ENCODE data around the gene NPTX2. TPM values are rescaled to one million over a fixed set of nuclear protein-coding genes. Genes with fewer than 3 reads are reported as not detected.
A peak's percentile ranks its signal among the peaks of the same experiment; 100 is the strongest.

NPTX2 gene
- total and polyA plus RNA-seq, 2 experiments from 2014 or later = 3.0 to 5.5 TPM

DNA sequence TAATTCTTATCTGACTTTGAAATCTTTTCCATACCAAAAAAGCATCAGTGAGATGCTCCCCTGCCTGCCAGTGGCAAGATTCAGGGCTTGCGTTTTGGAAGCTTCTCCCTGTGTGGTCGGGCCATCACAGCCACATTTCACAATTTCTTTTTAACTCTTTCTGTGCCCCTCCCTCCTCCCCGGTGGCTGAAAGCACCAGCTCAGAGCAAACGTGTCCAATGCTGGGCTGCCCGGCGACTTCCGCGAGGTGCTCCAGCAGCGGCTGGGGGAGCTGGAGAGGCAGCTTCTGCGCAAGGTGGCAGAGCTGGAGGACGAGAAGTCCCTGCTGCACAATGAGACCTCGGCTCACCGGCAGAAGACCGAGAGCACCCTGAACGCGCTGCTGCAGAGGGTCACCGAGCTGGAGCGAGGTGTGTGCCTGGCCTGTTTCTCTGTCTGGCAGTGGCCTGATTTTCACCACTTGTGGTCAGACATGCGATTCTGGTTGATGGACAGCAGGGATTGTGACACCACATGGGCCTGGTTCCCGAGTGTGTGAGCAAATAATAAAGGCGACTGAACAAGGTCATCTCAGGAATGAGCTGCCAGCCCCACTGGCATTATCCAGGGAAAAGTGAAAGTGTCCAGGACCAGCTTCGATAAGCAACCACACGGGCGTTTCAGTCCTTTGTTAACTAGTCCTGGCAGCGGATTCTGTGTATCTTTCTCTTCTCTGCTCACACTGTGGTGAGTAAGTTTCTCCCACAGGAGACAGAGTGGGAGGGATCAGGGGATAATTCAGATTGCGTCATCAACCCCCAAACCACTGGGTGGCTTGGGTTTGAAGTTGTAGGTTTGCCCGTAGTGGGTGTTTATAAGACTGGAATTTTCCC, 2.6 kb downstream of the NPTX2 start:
- H3K27me3 ChIP-seq = peaks cover 70% of the 10 kb centered on the region
- H3K79me2 ChIP-seq = no peaks in the 10 kb centered on the region
- TF ChIP-seq, protein P1, sequence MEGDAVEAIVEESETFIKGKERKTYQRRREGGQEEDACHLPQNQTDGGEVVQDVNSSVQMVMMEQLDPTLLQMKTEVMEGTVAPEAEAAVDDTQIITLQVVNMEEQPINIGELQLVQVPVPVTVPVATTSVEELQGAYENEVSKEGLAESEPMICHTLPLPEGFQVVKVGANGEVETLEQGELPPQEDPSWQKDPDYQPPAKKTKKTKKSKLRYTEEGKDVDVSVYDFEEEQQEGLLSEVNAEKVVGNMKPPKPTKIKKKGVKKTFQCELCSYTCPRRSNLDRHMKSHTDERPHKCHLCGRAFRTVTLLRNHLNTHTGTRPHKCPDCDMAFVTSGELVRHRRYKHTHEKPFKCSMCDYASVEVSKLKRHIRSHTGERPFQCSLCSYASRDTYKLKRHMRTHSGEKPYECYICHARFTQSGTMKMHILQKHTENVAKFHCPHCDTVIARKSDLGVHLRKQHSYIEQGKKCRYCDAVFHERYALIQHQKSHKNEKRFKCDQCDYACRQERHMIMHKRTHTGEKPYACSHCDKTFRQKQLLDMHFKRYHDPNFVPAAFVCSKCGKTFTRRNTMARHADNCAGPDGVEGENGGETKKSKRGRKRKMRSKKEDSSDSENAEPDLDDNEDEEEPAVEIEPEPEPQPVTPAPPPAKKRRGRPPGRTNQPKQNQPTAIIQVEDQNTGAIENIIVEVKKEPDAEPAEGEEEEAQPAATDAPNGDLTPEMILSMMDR (IDR thresholded peaks at IDR 0.05; ENCODE audit: poor library complexity) = no peak
- peak; percentile 26 for TF ChIP-seq EZH2 (IDR thresholded peaks at IDR 0.05; ENCODE audit: borderline replicate concordance)
- H3K4me3 ChIP-seq = no peak overlapping the region
- H3K36me3 ChIP-seq (replicated peaks; ENCODE audit: insufficient read depth, low read depth) = no peaks in the 10 kb centered on the region
- H3K27ac ChIP-seq = no peak overlapping the region
- no peak overlapping the region for H2AFZ ChIP-seq
- no peaks in the 10 kb centered on the region for H3K4me1 ChIP-seq (ENCODE audit: insufficient read depth)
- no peaks in the 10 kb centered on the region for H4K20me1 ChIP-seq (ENCODE audit: insufficient read depth, poor library complexity, severe bottlenecking)
- WGBS (ENCODE audit: low lambda C conversion rate, missing lambda C conversion rate) = 27% methylated on average over 27 of the region's 27 CpGs
- peak; percentile 21 for DNase-seq (ENCODE audit: low spot score)
- no peaks in the 10 kb centered on the region for H3K9me2 ChIP-seq (replicated peaks; ENCODE audit: insufficient read depth)
- no peaks in the 10 kb centered on the region for H3K9me3 ChIP-seq (ENCODE audit: low read depth)
- H3K4me2 ChIP-seq = peak overlapping the region; percentile 54

GRCh38 chr7:98621573-98622482, 4.7 kb downstream of the NPTX2 start:
- no peak overlapping the region for H3K27ac ChIP-seq
- H4K20me1 ChIP-seq (ENCODE audit: insufficient read depth, poor library complexity, severe bottlenecking) = no peaks in the 10 kb centered on the region
- 78% methylated on average over 13 of the region's 13 CpGs for WGBS (ENCODE audit: low lambda C conversion rate, missing lambda C conversion rate)
- peaks cover 49% of the 10 kb centered on the region for H3K27me3 ChIP-seq
- H3K79me2 ChIP-seq = no peaks in the 10 kb centered on the region
- no peak overlapping the region for H3K4me3 ChIP-seq
- no peak overlapping the region for H3K4me2 ChIP-seq
- no peak for DNase-seq (ENCODE audit: low spot score)
- no peaks in the 10 kb centered on the region for H3K9me2 ChIP-seq (replicated peaks; ENCODE audit: insufficient read depth)
- H2AFZ ChIP-seq = no peak overlapping the region
- no peaks in the 10 kb centered on the region for H3K9me3 ChIP-seq (ENCODE audit: low read depth)
- TF ChIP-seq EZH2 (IDR thresholded peaks at IDR 0.05; ENCODE audit: borderline replicate concordance) (no peak), EZH2phosphoT487 (IDR thresholded peaks at IDR 0.05; ENCODE audit: low read depth, severe bottlenecking, unreplicated experiment) (no peak)
- H3K36me3 ChIP-seq (replicated peaks; ENCODE audit: insufficient read depth, low read depth) = no peaks in the 10 kb centered on the region
- H3K4me1 ChIP-seq (ENCODE audit: insufficient read depth) = no peaks in the 10 kb centered on the region

DNA sequence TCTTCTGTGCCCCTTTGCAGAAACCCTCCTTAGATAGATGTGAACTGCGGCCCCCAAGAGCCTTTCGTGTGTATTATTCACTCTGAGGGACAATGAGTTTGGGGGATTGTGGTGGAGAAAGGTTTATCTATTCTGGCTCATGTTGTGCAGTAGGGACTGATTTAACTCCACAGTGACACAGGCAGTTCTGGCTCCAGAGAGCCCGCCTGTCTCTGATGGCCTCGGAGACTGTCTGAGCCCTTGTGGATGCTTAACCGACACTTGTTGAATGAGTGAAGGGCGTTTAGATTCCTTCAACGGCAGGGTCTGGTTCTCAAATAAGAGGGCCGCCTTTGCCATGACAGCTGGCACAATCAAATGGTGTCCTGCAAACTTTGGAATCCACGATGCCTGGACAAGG, 5.8 kb downstream of the NPTX2 start:
- H3K9me3 ChIP-seq (ENCODE audit: low read depth) = no peaks in the 10 kb centered on the region
- DNase-seq (ENCODE audit: low spot score) = no peak
- H3K27me3 ChIP-seq = peaks cover 42% of the 10 kb centered on the region
- H3K79me2 ChIP-seq = no peaks in the 10 kb centered on the region
- H3K36me3 ChIP-seq (replicated peaks; ENCODE audit: insufficient read depth, low read depth) = no peaks in the 10 kb centered on the region
- no peak overlapping the region for H3K4me2 ChIP-seq
- H4K20me1 ChIP-seq (ENCODE audit: insufficient read depth, poor library complexity, severe bottlenecking) = no peaks in the 10 kb centered on the region
- no peak overlapping the region for H3K27ac ChIP-seq
- H3K4me1 ChIP-seq (ENCODE audit: insufficient read depth) = no peaks in the 10 kb centered on the region
- no peak overlapping the region for H3K4me3 ChIP-seq
- H2AFZ ChIP-seq = no peak overlapping the region
- WGBS (ENCODE audit: low lambda C conversion rate, missing lambda C conversion rate) = 86% methylated on average over 9 of the region's 9 CpGs
- no peaks in the 10 kb centered on the region for H3K9me2 ChIP-seq (replicated peaks; ENCODE audit: insufficient read depth)
- TF ChIP-seq, protein P1 (IDR thresholded peaks at IDR 0.05; ENCODE audit: poor library complexity) = no peak
- TF ChIP-seq EZH2 (IDR thresholded peaks at IDR 0.05; ENCODE audit: borderline replicate concordance) = no peak
- TF ChIP-seq EZH2phosphoT487 (IDR thresholded peaks at IDR 0.05; ENCODE audit: low read depth, severe bottlenecking, unreplicated experiment) = no peak

All from hepatocyte (in vitro differentiated cells).